Mononuclear cell (primary cell): ENCODE results near the gene NBEA. TPM values are rescaled to one million over a fixed set of nuclear protein-coding genes. Genes with fewer than 3 reads are reported as not detected.
"Not testable (repeated sequence)": the region's sequence is repeated elsewhere in the genome, so short reads cannot be mapped to it uniquely, and the experiment has no call there.

Experiments used
- H3K27me3 ChIP-seq: 2 replicates; pipeline ENCODE4 v1.6.0; 2011; ENCODE audit warnings: low read length, control low read depth; ENCODE audit not compliant: insufficient read depth
- H3K4me1 ChIP-seq: 2 replicates; pipeline ENCODE4 v1.5.1; 2011; ENCODE audit warnings: mild to moderate bottlenecking, low read length, control low read depth; ENCODE audit not compliant: insufficient read depth
- H3K4me3 ChIP-seq: 2 replicates; pipeline ENCODE4 v1.5.1; 2011; ENCODE audit warnings: mild to moderate bottlenecking, low read length, moderate library complexity
- H3K9me3 ChIP-seq: 2 replicates; pipeline ENCODE4 v1.5.1; 2011; ENCODE audit warnings: low read depth, mild to moderate bottlenecking, control low read depth, low read length
- total RNA-seq: library from RNA; depleted of rRNA; stranded (reverse); fragments of >200 nt; gene quantifications from one replicate; pipeline ENCODE4 v1.2.3, GENCODE V29; 2012

NBEA gene
- total RNA-seq, 1 donor = 3.3 TPM

- H3K4me1 ChIP-seq = no peaks in the 10 kb centered on the region
- H3K27me3 ChIP-seq = no peaks in the 10 kb centered on the region
- H3K4me3 ChIP-seq = no peak overlapping the region
- no peaks in the 10 kb centered on the region for H3K9me3 ChIP-seq
Measured at GRCh38 chr13:35649162-35649561, 707.1 kb downstream of the NBEA start.

- Histone ChIP-seq H3K4me1 (no peaks in the 10 kb centered on the region), H3K9me3 (no peaks in the 10 kb centered on the region), H3K27me3 (no peaks in the 10 kb centered on the region), H3K4me3 (no peak overlapping the region)
Measured at GRCh38 chr13:35659796-35660195, 717.7 kb downstream of the NBEA start.

- H3K4me1 ChIP-seq = no peaks in the 10 kb centered on the region
- no peaks in the 10 kb centered on the region for H3K9me3 ChIP-seq
- H3K4me3 ChIP-seq = no peak overlapping the region
- no peaks in the 10 kb centered on the region for H3K27me3 ChIP-seq
Measured at GRCh38 chr13:35664747-35665146, 722.7 kb downstream of the NBEA start.

- Histone ChIP-seq H3K9me3 (no peaks in the 10 kb centered on the region), H3K4me3 (no peak overlapping the region), H3K27me3 (no peaks in the 10 kb centered on the region), H3K4me1 (no peaks in the 10 kb centered on the region)
Measured at GRCh38 chr13:35669321-35669720, 727.3 kb downstream of the NBEA start.

GRCh38 chr13:35672611-35673010, 730.5 kb downstream of the NBEA start:
- H3K9me3 ChIP-seq = no peaks in the 10 kb centered on the region
- H3K4me3 ChIP-seq = no peak overlapping the region
- H3K4me1 ChIP-seq = no peaks in the 10 kb centered on the region
- H3K27me3 ChIP-seq = no peaks in the 10 kb centered on the region

- Histone ChIP-seq H3K4me3 (no peak overlapping the region), H3K4me1 (no peaks in the 10 kb centered on the region), H3K27me3 (no peaks in the 10 kb centered on the region), H3K9me3 (no peaks in the 10 kb centered on the region)
Measured at GRCh38 chr13:35675651-35676050, 733.6 kb downstream of the NBEA start.

GRCh38 chr13:35677863-35678262, 735.8 kb downstream of the NBEA start:
- H3K4me1 ChIP-seq, H3K4me3 ChIP-seq, H3K9me3 ChIP-seq, H3K27me3 ChIP-seq: not testable (repeated sequence)

- no peak overlapping the region for H3K4me3 ChIP-seq
- H3K27me3 ChIP-seq = no peaks in the 10 kb centered on the region
- no peaks in the 10 kb centered on the region for H3K9me3 ChIP-seq
- H3K4me1 ChIP-seq = no peaks in the 10 kb centered on the region
Measured at GRCh38 chr13:35681685-35682084, 739.6 kb downstream of the NBEA start.

GRCh38 chr13:35684432-35684831, 742.4 kb downstream of the NBEA start:
- no peak overlapping the region for H3K4me3 ChIP-seq
- H3K4me1 ChIP-seq = no peaks in the 10 kb centered on the region
- H3K27me3 ChIP-seq = no peaks in the 10 kb centered on the region
- no peaks in the 10 kb centered on the region for H3K9me3 ChIP-seq

- H3K27me3 ChIP-seq = no peaks in the 10 kb centered on the region
- no peaks in the 10 kb centered on the region for H3K4me1 ChIP-seq
- H3K4me3 ChIP-seq = no peak overlapping the region
- H3K9me3 ChIP-seq = no peaks in the 10 kb centered on the region
Measured at GRCh38 chr13:35687336-35687735, 745.3 kb downstream of the NBEA start.

GRCh38 chr13:35690581-35691207, 748.6 kb downstream of the NBEA start:
- Histone ChIP-seq H3K9me3 (no peaks in the 10 kb centered on the region), H3K4me3 (no peak overlapping the region)

GRCh38 chr13:35693134-35693784, 751.2 kb downstream of the NBEA start:
- Histone ChIP-seq H3K4me1 (no peaks in the 10 kb centered on the region), H3K27me3 (no peaks in the 10 kb centered on the region), H3K4me3 (no peak overlapping the region), H3K9me3 (no peaks in the 10 kb centered on the region)

More at GRCh38 chr13:35690581-35691207, 748.6 kb downstream of the NBEA start:
- no peaks in the 10 kb centered on the region for H3K4me1 ChIP-seq
- H3K27me3 ChIP-seq = no peaks in the 10 kb centered on the region

GRCh38 chr13:35694031-35694430, 752.0 kb downstream of the NBEA start:
- H3K27me3 ChIP-seq = no peaks in the 10 kb centered on the region
- H3K9me3 ChIP-seq = no peaks in the 10 kb centered on the region
- H3K4me1 ChIP-seq = no peaks in the 10 kb centered on the region
- H3K4me3 ChIP-seq = no peak overlapping the region

GRCh38 chr13:35694549-35695447, 752.7 kb downstream of the NBEA start:
- H3K4me1 ChIP-seq = no peaks in the 10 kb centered on the region
- no peaks in the 10 kb centered on the region for H3K27me3 ChIP-seq
- H3K4me3 ChIP-seq = no peak overlapping the region
- H3K9me3 ChIP-seq = no peaks in the 10 kb centered on the region

GRCh38 chr13:35695448-35695770, 753.3 kb downstream of the NBEA start:
- H3K9me3 ChIP-seq = no peaks in the 10 kb centered on the region
- no peaks in the 10 kb centered on the region for H3K4me1 ChIP-seq
- H3K4me3 ChIP-seq = no peak overlapping the region

More at GRCh38 chr13:35695448-35695770, 753.3 kb downstream of the NBEA start:
- H3K27me3 ChIP-seq = no peaks in the 10 kb centered on the region
